Prostate gland (tissue), 2 donors: ENCODE data around the gene TMC1. TPM values are rescaled to one million over a fixed set of nuclear protein-coding genes. Genes with fewer than 3 reads are reported as not detected.

Experiments used
- DNase-seq: peaks from one replicate; pipeline ENCODE4 v3.0.0-alpha.2; 2019; ENCODE audit warnings: low spot score
- H3K27ac ChIP-seq, 2 donors: fragments of 200-600 bp; sonication (generic); 2 replicates each; pipeline ENCODE4 v1.5.1; 2017 to 2019
- H3K27me3 ChIP-seq: fragments of 200-600 bp; sonication (generic); replicated peaks from 2 replicates; pipeline ENCODE4 v1.5.1; 2019; ENCODE audit not compliant: insufficient read depth
- H3K36me3 ChIP-seq, 2 donors: fragments of 200-600 bp; sonication (generic); 1 replicate in 1 of 2; 2 replicates in 1 of 2; pipeline versions ENCODE4 v1.5.1 to v1.8.1; 2017 to 2019
- H3K4me1 ChIP-seq: fragments of 200-600 bp; sonication (generic); replicated peaks from 2 replicates; pipeline ENCODE4 v1.5.1; 2019
- H3K4me3 ChIP-seq, 2 donors: fragments of 200-600 bp; sonication (generic); 2 replicates each; pipeline ENCODE4 v1.5.1; 2017 to 2019
- H3K9me3 ChIP-seq: fragments of 200-600 bp; sonication (generic); 2 replicates; pipeline ENCODE4 v1.5.1; 2017
- CTCF ChIP-seq, 4 experiments: fragments of 200-600 bp in 2 of 4; fragments of 450-650 bp in 2 of 4; sonication (generic) in 2 of 4; IDR thresholded peaks; 1 replicate in 3 of 4; 2 replicates in 1 of 4; pipeline ENCODE4 v1.5.1; 2016 to 2019; ENCODE audit warnings: antibody characterized with exemption in 4 of 4, mild to moderate bottlenecking in 2 of 4, moderate library complexity in 2 of 4
- POLR2A ChIP-seq: fragments of 450-650 bp; IDR thresholded peaks from one replicate; pipeline ENCODE4 v1.6.1; 2016; ENCODE audit warnings: antibody characterized with exemption, mild to moderate bottlenecking
- POLR2AphosphoS5 ChIP-seq: sonication (generic); formaldehyde crosslinking; IDR thresholded peaks from one replicate; pipeline ENCODE4 v1.6.1; 2017; ENCODE audit warnings: antibody characterized with exemption
- WGBS: methylation state at CpG from one replicate; pipeline ENCODE4 v1.1.5; 2018; 5-methylcytosine and 5-hydroxymethylcytosine counted together
- intact Hi-C: fragments of 100-400 bp; cut with DNase I; formaldehyde crosslinking; loops from one replicate; pipeline ENCODE4 v1.14.2; 2022
- total RNA-seq, 2 donors: library from RNA; depleted of rRNA; stranded (reverse); fragments of >200 nt; gene quantifications; one replicate each; pipeline ENCODE4 v1.1.0, GENCODE V29; 2016

Gene TMC1
- total RNA-seq, 2 donors from 2014 or later: 3.0 to 5.3 TPM

- TF ChIP-seq POLR2AphosphoS5: no peak
- TF ChIP-seq CTCF (IDR thresholded peaks at IDR 0.05): no peak
- TF ChIP-seq POLR2A: no peak
- no peak overlapping the region for H3K4me3 ChIP-seq
- 93% methylated on average over 1 of the region's 1 CpG for WGBS
- no peaks in the 10 kb centered on the region for H3K9me3 ChIP-seq
- no peak for DNase-seq
- H3K27ac ChIP-seq: no peak overlapping the region
- H3K4me1 ChIP-seq: no peaks in the 10 kb centered on the region
- intact Hi-C loops: no loop called here
- no peaks in the 10 kb centered on the region for H3K27me3 ChIP-seq
- H3K36me3 ChIP-seq: no peaks in the 10 kb centered on the region
These were observed 31.4 kb upstream of the TMC1 start for GRCh38 chr9:72489986-72490385.

GRCh38 chr9:72491242-72491641 is 30.2 kb upstream of the TMC1 start:
- H3K36me3 ChIP-seq: no peaks in the 10 kb centered on the region
- no peak for DNase-seq
- no peak overlapping the region for H3K4me3 ChIP-seq
- no peak overlapping the region for H3K27ac ChIP-seq
- H3K4me1 ChIP-seq: no peaks in the 10 kb centered on the region
- no peaks in the 10 kb centered on the region for H3K9me3 ChIP-seq
- WGBS: 90% methylated on average over 2 of the region's 2 CpGs
- H3K27me3 ChIP-seq: no peaks in the 10 kb centered on the region
- no peak for TF ChIP-seq CTCF (IDR thresholded peaks at IDR 0.05)
- TF ChIP-seq POLR2A: no peak
- no peak for TF ChIP-seq POLR2AphosphoS5
- intact Hi-C loops: no loop called here

GRCh38 chr9:72494051-72494450 is 27.4 kb upstream of the TMC1 start:
- no peak for DNase-seq
- Histone ChIP-seq H3K27me3 (no peaks in the 10 kb centered on the region), H3K4me3 (no peak overlapping the region), H3K27ac (no peak overlapping the region), H3K4me1 (no peaks in the 10 kb centered on the region), H3K9me3 (no peaks in the 10 kb centered on the region), H3K36me3 (no peaks in the 10 kb centered on the region)
- no peak for TF ChIP-seq POLR2AphosphoS5
- no peak for TF ChIP-seq POLR2A
- no peak for TF ChIP-seq CTCF (IDR thresholded peaks at IDR 0.05)
- intact Hi-C loops: no loop called here

GRCh38 chr9:72497447-72498046 is 23.9 kb upstream of the TMC1 start:
- no peaks in the 10 kb centered on the region for H3K9me3 ChIP-seq
- DNase-seq: no peak
- intact Hi-C loops: no loop called here
- no peak overlapping the region for H3K27ac ChIP-seq
- H3K27me3 ChIP-seq: no peaks in the 10 kb centered on the region
- TF ChIP-seq POLR2AphosphoS5: no peak
- WGBS: 73% methylated on average over 9 of the region's 9 CpGs
- no peaks in the 10 kb centered on the region for H3K4me1 ChIP-seq
- H3K36me3 ChIP-seq: no peaks in the 10 kb centered on the region
- no peak overlapping the region for H3K4me3 ChIP-seq

- 94% methylated on average over 3 of the region's 3 CpGs for WGBS
- no peak for TF ChIP-seq POLR2AphosphoS5
- no peak for TF ChIP-seq POLR2A
- no peak for TF ChIP-seq CTCF (IDR thresholded peaks at IDR 0.05)
- Histone ChIP-seq H3K9me3 (no peaks in the 10 kb centered on the region), H3K27ac (no peak overlapping the region), H3K27me3 (no peaks in the 10 kb centered on the region), H3K36me3 (no peaks in the 10 kb centered on the region), H3K4me1 (no peaks in the 10 kb centered on the region), H3K4me3 (no peak overlapping the region)
- DNase-seq: no peak
- intact Hi-C loops: no loop called here
These were observed 14.8 kb upstream of the TMC1 start for GRCh38 chr9:72506615-72507014.
